AG04449 (cell line): ENCODE data around the gene MED29.

Source experiments
- CTCF ChIA-PET: fragments of 350-600 bp; formaldehyde crosslinking; extraction: SDS; loops from one replicate; lab custom pipeline; 2021; ENCODE audit warnings: antibody characterized with exemption; lab: Yijun Ruan, JAX
- POLR2A ChIA-PET: fragments of 400-600, 350-600 bp; formaldehyde crosslinking; extraction: SDS; loops from one replicate; lab custom pipeline; 2020; ENCODE audit warnings: antibody characterized with exemption, inconsistent platforms; lab: Yijun Ruan, JAX
- DNase-seq: peaks from one replicate; pipeline ENCODE4 v3.0.0-alpha.2; 2010; ENCODE audit warnings: low read depth, low spot score
- H3K4me3 ChIP-seq: 2 replicates; pipeline ENCODE4 v1.5.1; 2011; ENCODE audit warnings: low read depth, mild to moderate bottlenecking, control low read depth, low read length
- TF ChIP-seq, protein P1 (sequence below): IDR thresholded peaks from one replicate; pipeline ENCODE4 v1.5.1; 2011; ENCODE audit warnings: mild to moderate bottlenecking, moderate library complexity, low read length, control low read depth, inconsistent platforms; ENCODE audit not compliant: insufficient read depth; ENCODE audit errors: missing control alignments

MED29 gene

DNA sequence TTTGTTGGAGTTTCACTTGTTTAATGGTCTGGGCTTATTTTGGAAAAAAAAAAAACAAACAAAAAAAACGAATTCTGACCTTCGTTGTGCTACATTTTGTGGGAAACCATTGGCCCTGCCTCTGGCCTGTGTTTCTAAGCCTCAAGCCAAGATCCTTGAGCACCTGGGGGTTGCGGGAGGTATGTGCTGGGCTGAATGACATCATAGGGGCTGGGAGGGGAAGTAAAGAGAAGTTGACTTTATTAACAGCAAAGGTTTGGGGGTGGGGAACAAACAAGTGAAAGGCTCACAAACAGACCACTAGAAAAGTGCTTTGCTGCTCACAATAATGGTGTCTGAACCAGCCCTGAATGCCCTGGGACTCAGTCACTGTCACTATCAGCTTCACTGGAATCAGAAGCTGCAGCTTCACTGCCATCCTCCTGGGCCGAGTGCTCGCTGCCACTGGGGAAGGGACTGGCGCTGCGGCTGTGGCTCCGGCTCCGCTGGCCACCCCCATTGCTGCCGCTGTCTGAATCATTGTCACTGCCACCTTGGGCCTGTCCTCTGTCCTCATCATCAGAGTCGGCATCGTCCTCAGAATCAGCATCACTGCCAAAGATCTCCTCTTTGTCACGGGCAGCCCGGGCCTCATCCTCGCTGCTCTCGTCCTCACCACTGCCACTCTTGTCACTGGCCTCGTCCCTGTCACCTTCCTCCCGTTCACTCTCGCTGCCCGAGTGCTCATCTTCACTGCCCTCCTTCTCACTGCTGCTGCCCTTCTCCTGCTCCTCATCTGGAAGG, 5.4 kb upstream of the MED29 start:
- ChIA-PET POLR2A (no interaction called here), CTCF (interaction anchor here (1.2 to 1.5 kb wide), 2 partner anchors 12 kb away, joined by 6 read pairs; no protein-coding TSS in a partner anchor)
- TF ChIP-seq, protein P1, sequence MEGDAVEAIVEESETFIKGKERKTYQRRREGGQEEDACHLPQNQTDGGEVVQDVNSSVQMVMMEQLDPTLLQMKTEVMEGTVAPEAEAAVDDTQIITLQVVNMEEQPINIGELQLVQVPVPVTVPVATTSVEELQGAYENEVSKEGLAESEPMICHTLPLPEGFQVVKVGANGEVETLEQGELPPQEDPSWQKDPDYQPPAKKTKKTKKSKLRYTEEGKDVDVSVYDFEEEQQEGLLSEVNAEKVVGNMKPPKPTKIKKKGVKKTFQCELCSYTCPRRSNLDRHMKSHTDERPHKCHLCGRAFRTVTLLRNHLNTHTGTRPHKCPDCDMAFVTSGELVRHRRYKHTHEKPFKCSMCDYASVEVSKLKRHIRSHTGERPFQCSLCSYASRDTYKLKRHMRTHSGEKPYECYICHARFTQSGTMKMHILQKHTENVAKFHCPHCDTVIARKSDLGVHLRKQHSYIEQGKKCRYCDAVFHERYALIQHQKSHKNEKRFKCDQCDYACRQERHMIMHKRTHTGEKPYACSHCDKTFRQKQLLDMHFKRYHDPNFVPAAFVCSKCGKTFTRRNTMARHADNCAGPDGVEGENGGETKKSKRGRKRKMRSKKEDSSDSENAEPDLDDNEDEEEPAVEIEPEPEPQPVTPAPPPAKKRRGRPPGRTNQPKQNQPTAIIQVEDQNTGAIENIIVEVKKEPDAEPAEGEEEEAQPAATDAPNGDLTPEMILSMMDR: no peak
- DNase-seq: no peak
- H3K4me3 ChIP-seq: no peak overlapping the region

DNA sequence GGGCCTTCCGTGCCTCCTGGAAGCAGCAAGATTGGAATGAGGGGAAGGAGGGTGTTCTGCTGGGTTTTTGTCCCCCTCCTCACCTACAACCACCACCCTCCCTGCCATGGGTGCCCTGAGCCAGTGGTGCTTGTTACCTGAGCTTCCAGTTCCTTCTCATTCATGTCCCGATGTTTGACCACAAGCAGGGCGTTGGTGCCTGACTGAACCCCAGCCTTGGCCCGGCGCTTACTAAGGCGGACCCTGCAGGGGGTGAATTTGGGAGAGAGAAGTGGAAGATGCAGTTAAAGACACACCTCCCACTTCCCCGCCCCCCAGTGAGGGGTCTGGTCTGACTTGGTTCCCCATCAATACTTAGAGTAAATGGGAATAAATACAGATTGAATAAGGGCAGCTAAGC, 4.6 kb upstream of the MED29 start:
- no peak for DNase-seq
- ChIA-PET POLR2A (no interaction called here), CTCF (interaction anchor here (0.9 to 1.5 kb wide), 2 partner anchors 12 to 25 kb away, joined by 3 to 6 read pairs; partner anchors contain the start of gene PLEKHG2)
- no peak overlapping the region for H3K4me3 ChIP-seq
- TF ChIP-seq, protein P1: no peak

DNA sequence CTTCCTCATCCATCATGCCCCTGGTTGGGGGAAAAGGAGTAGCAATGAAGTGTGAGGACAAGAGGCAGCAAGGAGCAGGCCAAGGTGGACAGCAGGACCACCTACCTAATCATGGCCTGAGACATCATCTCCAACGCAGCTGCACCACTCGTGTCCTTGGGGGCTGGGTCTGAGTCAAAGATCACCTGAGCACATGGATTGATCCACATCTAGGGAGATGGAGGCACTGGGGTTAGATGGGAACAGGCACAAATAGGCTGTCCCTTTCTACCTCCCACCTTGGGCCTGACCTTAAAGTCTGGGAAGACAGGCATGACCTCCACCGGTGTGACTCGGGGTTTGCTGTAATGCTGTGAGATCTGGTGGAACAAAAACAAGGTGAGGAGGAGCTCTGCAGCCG, 2.5 kb upstream of the MED29 start:
- no peak overlapping the region for H3K4me3 ChIP-seq
- DNase-seq: no peak
- ChIA-PET POLR2A (interaction anchor here (0.7 kb wide), 1 partner anchor 18 kb away, joined by 4 read pairs; the partner anchor contains the start of gene ZFP36), CTCF (interaction anchor here (1.4 to 2.6 kb wide), 3 partner anchors 9 to 46 kb away, joined by 3 to 15 read pairs (median 7); partner anchors contain the start of gene SAMD4B)
- TF ChIP-seq, protein P1: no peak

DNA sequence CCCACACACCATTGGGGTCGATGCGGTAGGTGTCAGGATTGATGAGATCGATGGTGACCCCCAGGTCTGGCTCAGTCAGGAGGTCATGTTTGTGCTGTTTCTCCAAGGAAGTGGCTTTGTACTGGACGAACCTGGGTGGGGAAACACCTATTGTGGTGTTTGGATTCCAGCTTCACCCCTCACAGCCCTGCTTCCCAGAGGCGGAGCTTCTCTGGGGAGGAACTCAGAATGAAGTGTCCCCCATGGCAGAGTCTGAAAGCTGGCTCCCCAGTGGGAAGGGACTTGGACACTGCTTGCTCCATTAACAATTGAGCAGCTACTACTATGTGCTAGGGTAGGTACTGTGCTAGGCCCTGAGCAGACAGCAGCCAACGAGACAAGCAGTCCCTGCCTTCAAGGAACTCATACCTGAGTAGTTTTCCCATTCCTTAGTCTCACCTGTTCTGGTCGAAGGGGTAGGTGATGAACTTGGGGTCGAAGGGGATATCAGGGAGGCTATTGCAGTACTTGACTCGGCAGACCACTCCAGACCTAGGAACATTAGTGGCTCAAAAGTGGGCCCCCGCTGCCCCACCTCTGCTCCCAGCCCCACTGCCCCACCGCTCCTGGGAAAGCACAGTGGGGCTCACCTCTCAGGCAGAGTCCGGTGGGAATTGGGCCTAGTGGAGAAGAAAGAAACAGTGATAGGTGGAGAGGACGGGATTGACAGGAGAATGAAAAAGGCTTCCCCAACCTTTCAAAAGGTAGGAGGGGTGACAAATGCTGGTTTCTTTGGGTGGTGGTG, 1.4 kb upstream of the MED29 start:
- CTCF ChIA-PET: interaction anchor here (2.3 to 2.8 kb wide), 3 partner anchors 8 to 22 kb away, joined by 7 to 22 read pairs (median 15); no protein-coding TSS in a partner anchor
- POLR2A ChIA-PET: interaction anchor here (3.5 kb wide), 1 partner anchor 47 kb away, joined by 19 read pairs; the partner anchor contains the start of gene SAMD4B
- peak overlapping the region; percentile 99 for H3K4me3 ChIP-seq
- TF ChIP-seq, protein P1: no peak
- no peak for DNase-seq

DNA sequence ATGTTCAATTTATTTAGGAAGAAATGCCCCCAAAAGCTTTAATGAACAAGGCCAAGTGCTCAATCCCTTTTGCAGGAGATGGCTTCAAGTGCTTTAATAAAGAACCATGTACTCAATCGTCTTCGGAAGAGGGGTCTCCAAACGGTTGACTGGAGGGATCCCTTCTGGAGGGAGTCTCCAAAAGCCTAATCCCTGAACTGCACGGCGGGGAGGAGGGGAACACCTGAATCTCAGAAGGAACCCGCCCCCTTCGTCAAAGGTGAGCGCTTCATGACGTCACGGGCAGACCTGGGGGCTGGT, 777 bp upstream of the MED29 start:
- TF ChIP-seq, protein P1: no peak
- peak overlapping the region; percentile 99 for H3K4me3 ChIP-seq
- DNase-seq: no peak
- ChIA-PET POLR2A (interaction anchor here (0.6 to 3.5 kb wide), 9 partner anchors 8 to 50 kb away, joined by 3 to 19 read pairs (median 3); partner anchors contain the start of genes RPS16 and SAMD4B), CTCF (interaction anchor here (1.9 to 3.7 kb wide), 4 partner anchors 11 to 142 kb away, joined by 8 to 22 read pairs (median 12); partner anchors contain the start of genes EID2B and PLEKHG2)
